GM10248 (cell line): ENCODE results near the gene EIF4G3.

Experiments used
- CTCF ChIA-PET: fragments of 300-600 bp; sonication (Branson Sonifier 250); formaldehyde crosslinking; extraction: SDS; loops from one replicate; lab custom pipeline; 2021; ENCODE audit warnings: antibody characterized with exemption; lab: Yijun Ruan, JAX
- POLR2A ChIA-PET: fragments of 350-650 bp; sonication (Branson Sonifier 250); formaldehyde crosslinking; extraction: SDS; loops from one replicate; lab custom pipeline; 2020; ENCODE audit warnings: antibody characterized with exemption; lab: Yijun Ruan, JAX
- DNase-seq: peaks from one replicate; pipeline ENCODE4 v3.0.0; 2012; ENCODE audit errors: extremely low spot score
- TF ChIP-seq, protein P1 (sequence below): IDR thresholded peaks from 2 replicates; pipeline ENCODE4 v1.5.1; 2012; ENCODE audit warnings: mild to moderate bottlenecking, low read depth; ENCODE audit errors: extremely low read depth, missing control alignments, control extremely low read depth

Gene EIF4G3

DNA sequence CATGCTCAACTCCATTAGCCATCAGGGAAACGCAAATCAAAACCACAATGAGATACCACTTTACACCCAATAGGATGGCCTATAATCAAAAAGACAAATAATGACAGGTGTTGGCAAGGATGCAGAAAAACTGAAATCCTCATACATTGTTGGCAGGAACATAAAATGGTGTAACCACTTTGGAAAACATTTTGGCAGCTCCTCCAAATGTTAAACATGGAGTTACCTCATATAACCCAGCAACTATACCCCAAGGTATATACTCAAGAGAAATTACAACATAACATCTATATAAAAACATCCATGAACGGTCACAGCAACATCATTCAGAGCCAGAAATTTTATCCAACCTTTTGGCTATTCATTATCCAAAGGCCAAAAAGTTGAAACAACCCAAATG lies 11.6 kb downstream of the EIF4G3 start:
- TF ChIP-seq, protein P1, sequence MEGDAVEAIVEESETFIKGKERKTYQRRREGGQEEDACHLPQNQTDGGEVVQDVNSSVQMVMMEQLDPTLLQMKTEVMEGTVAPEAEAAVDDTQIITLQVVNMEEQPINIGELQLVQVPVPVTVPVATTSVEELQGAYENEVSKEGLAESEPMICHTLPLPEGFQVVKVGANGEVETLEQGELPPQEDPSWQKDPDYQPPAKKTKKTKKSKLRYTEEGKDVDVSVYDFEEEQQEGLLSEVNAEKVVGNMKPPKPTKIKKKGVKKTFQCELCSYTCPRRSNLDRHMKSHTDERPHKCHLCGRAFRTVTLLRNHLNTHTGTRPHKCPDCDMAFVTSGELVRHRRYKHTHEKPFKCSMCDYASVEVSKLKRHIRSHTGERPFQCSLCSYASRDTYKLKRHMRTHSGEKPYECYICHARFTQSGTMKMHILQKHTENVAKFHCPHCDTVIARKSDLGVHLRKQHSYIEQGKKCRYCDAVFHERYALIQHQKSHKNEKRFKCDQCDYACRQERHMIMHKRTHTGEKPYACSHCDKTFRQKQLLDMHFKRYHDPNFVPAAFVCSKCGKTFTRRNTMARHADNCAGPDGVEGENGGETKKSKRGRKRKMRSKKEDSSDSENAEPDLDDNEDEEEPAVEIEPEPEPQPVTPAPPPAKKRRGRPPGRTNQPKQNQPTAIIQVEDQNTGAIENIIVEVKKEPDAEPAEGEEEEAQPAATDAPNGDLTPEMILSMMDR: no peak
- DNase-seq: no peak
- POLR2A ChIA-PET: no interaction called here
- CTCF ChIA-PET: interaction anchor here (1.6 kb wide), 1 partner anchor 12 kb away, joined by 3 read pairs; no protein-coding TSS in a partner anchor

DNA sequence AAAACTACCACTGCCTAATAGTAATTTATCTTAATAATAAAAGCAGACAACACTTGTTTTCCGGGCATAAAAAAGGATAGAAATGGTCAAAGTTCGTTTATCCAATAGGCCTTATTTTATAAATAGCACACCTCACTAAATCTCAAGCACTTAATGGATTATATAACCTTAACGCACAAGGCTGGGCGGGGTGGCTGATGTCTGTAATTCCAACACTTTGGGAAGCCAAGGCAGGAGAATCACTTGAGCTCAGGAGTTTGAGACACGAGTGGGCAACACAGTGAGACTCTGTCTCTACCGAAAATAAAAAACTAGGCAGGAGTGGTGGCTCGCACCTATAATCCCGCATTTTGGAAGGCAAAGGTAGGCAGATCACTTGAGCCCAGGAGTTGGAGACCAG lies 12.4 kb downstream of the EIF4G3 start:
- ChIA-PET CTCF (no interaction called here), POLR2A (no interaction called here)
- TF ChIP-seq, protein P1: no peak
- DNase-seq: no peak

DNA sequence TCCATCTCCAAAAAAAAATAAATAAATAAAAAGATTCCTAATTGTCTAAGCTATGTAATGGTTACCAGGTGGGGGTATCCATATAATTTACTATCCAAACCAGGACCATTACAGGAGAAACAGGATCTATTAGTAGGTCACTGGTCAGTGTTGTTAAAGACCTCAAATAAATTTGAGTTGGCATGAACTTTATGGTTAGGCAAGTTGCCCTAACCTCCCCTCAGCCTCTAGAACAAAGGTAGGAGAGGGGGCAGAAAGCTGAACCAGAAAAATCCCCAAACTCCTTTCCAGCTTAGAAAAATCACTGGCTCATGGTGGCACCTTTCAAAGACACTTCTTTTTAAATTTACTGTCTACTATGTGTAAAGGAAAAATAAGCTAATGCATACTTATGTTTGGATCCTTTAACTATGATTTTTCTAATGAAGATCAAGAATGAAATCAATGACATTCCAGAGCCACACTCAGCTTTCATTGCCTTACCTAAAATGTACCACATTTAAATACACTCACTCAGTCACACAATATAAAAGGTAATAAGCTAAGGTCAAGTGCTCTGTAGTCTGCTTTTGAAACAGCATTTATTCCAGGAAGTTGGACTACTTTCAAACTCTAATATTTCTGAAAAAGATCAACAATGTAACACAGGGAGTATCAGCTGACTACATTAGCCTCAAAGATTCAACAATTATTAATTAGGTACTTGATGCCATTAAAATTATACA lies 13.8 kb downstream of the EIF4G3 start:
- TF ChIP-seq, protein P1: no peak
- CTCF ChIA-PET: interaction anchor here (0.8 to 1.7 kb wide), 7 partner anchors 11 to 205 kb away, joined by 3 to 4 read pairs (median 3); no protein-coding TSS in a partner anchor
- DNase-seq: no peak
- POLR2A ChIA-PET: no interaction called here

DNA sequence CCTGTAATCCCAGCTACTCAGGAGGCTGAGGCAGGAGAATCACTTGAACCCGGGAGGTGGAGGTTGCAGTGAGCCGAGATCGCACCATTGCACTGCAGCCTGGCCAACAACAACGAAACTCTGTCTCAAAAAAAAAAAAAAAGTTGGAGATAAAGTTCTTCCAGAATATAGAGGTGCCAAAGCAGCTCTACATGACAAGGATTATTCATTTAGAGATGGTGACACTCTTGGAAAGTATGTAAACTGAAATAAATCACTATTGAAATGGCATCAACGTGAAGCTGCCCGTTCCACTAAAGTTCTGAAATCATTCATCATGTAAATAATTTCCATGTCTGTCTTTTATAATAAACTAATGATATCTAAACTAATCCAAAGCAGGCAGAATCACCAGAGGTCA lies 14.9 kb downstream of the EIF4G3 start:
- TF ChIP-seq, protein P1: no peak
- no peak for DNase-seq
- ChIA-PET CTCF (interaction anchor here (1.7 kb wide), 1 partner anchor 104 kb away, joined by 4 read pairs; no protein-coding TSS in a partner anchor), POLR2A (interaction anchor here (0.7 kb wide), 1 partner anchor 55 kb away, joined by 6 read pairs; no protein-coding TSS in a partner anchor)

DNA sequence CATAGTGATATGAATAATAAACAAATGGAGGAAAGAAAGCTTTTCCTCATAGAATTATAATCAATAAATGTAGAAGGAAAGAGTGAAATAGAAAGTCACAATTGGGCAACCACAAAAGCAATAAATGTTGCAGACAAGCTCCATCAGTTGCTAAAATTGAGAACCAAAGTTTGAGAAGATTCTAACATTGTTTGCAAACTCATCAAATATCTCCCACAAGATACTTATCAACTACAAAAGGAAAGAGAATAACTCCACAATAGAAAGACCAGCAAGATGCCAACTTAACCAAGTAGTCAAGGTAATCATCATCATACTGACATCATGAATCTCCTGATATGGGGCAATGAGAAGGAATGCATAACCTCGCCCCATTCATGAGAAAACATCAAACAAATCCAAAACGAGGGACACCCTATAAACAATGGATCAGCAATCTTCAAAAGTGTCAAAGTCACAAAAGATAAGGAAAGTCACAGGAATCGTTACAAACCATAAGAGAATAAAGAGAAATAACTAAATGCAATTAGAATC lies 16.4 kb downstream of the EIF4G3 start:
- ChIA-PET CTCF (no interaction called here), POLR2A (no interaction called here)
- TF ChIP-seq, protein P1: no peak
- no peak for DNase-seq

DNA sequence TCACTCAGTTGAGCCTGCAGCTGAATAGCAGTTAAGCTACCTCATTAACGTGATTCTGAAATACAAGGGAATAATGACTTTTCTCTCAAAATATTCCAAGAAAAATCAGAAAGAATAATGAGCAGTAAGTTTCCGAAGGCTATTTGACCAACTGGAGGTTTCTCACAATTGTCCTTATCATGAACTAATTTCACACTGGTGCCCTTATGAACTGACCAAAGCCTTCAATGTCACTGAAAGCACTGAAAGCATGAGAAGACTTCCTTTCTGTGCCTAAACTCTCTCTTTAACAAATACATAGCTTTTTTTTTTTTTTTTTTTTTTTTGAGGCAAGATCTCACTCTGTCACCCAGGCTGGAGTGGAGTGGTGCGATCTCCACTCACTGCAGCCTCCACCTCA lies 18.8 kb downstream of the EIF4G3 start:
- TF ChIP-seq, protein P1: no peak
- POLR2A ChIA-PET: no interaction called here
- CTCF ChIA-PET: interaction anchor here (1.4 kb wide), 1 partner anchor 18 kb away, joined by 4 read pairs; no protein-coding TSS in a partner anchor
- DNase-seq: no peak
